Measurements from ENCODE around the gene AEN.

The AEN gene

GRCh38 chr15:88613074-88613944 lies 7.8 kb upstream of the AEN start:
- no peak for DNase-seq (ENCODE audit: low spot score)

GRCh38 chr15:88615303-88616107 lies 5.6 kb upstream of the AEN start:
- DNase-seq (ENCODE audit: low spot score), result no peak

- DNase-seq (ENCODE audit: low spot score), result no peak
Measured at GRCh38 chr15:88616240-88616639, 4.9 kb upstream of the AEN start.

- DNase-seq (ENCODE audit: low spot score), result no peak
Measured at GRCh38 chr15:88617031-88617722, 4.0 kb upstream of the AEN start.

- DNase-seq (ENCODE audit: low spot score), result no peak
Measured at GRCh38 chr15:88617790-88618189, 3.4 kb upstream of the AEN start.

GRCh38 chr15:88618686-88619085 lies 2.5 kb upstream of the AEN start:
- DNase-seq (ENCODE audit: low spot score), result no peak

GRCh38 chr15:88619796-88620195 lies 1.3 kb upstream of the AEN start:
- no peak for DNase-seq (ENCODE audit: low spot score)

- DNase-seq (ENCODE audit: low spot score), result peak; percentile 52
Measured at GRCh38 chr15:88621789-88622604, 857 bp downstream of the AEN start.

GRCh38 chr15:88622605-88622975 lies 1.4 kb downstream of the AEN start:
- DNase-seq (ENCODE audit: low spot score), result no peak

- DNase-seq (ENCODE audit: low spot score), result no peak
Measured at GRCh38 chr15:88623061-88623460, 1.9 kb downstream of the AEN start.

- no peak for DNase-seq (ENCODE audit: low spot score)
Measured at GRCh38 chr15:88623632-88624031, 2.5 kb downstream of the AEN start.

- DNase-seq (ENCODE audit: low spot score), result no peak
Measured at GRCh38 chr15:88624156-88624970, 3.2 kb downstream of the AEN start.

- DNase-seq (ENCODE audit: low spot score), result no peak
Measured at GRCh38 chr15:88624971-88625490, 3.9 kb downstream of the AEN start.

- DNase-seq (ENCODE audit: low spot score), result no peak
Measured at GRCh38 chr15:88625943-88626741, 5.0 kb downstream of the AEN start.

GRCh38 chr15:88627463-88627862 lies 6.3 kb downstream of the AEN start:
- no peak for DNase-seq (ENCODE audit: low spot score)

- no peak for DNase-seq (ENCODE audit: low spot score)
Measured at GRCh38 chr15:88628018-88628654, 7.0 kb downstream of the AEN start.

- no peak for DNase-seq (ENCODE audit: low spot score)
Measured at GRCh38 chr15:88629071-88629470, 7.9 kb downstream of the AEN start.

GRCh38 chr15:88630141-88630721 lies 9.1 kb downstream of the AEN start:
- no peak for DNase-seq (ENCODE audit: low spot score)

All from HuH-7.5 (cell line).